Loucy (cell line): ENCODE data around the gene SNX22.

ENCODE experiments used
- EZH2phosphoT487 ChIP-seq: fragments of 200-600 bp; IDR thresholded peaks from 2 replicates; pipeline ENCODE4 v1.6.1; 2018; ENCODE audit warnings: antibody characterized with exemption, mild to moderate bottlenecking, moderate library complexity, borderline replicate concordance
- TF ChIP-seq, protein P1 (sequence below): fragments of 200-600 bp; sonication (generic); conservative IDR thresholded peaks from 2 replicates; pipeline ENCODE4 v1.5.1; 2014; ENCODE audit warnings: mild to moderate bottlenecking, antibody characterized with exemption, low read length

DNA sequence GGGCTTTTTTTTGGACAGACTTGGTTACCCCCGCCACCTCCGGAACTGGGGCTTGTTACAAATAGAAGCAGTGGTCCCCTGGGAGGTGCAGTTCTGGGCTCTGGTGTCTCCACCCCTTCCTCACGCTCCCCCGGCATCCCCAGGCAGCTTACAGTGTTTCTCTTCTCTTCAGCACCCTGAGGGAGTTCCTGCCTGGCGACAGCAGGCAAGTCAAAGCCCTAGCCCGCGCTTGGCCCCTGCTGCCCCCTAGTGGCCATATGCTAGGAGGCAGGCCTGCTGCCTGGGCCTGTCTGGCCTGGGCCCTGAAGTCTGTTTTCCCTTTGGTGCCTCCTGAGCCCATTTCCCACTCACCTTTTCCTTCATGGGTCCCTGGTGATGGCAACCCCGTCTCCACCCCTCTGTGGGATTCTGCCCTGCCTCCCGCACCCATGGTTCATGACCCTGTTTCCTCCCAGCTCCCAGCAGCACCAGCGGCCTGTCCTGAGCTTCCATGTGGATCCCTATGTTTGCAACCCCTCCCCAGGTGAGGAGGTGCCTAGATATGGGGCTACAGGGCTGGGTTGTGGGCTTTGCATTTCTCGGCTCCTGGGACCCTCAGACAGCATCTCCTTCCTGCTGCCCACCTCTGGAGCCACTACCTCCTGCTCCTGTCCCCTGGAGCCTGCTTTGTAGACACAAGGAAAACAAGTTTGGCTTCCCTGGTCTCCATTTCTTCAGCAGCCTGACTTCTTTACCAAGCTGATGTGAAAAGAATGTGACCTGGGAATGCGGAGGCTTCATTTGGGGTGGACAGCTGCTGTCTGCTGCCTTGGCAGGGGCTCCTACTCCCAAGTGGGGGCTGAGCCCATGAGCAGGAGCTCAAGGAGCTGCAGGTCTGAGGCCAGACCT is 2.2 kb downstream of the SNX22 start:
- TF ChIP-seq, protein P1, sequence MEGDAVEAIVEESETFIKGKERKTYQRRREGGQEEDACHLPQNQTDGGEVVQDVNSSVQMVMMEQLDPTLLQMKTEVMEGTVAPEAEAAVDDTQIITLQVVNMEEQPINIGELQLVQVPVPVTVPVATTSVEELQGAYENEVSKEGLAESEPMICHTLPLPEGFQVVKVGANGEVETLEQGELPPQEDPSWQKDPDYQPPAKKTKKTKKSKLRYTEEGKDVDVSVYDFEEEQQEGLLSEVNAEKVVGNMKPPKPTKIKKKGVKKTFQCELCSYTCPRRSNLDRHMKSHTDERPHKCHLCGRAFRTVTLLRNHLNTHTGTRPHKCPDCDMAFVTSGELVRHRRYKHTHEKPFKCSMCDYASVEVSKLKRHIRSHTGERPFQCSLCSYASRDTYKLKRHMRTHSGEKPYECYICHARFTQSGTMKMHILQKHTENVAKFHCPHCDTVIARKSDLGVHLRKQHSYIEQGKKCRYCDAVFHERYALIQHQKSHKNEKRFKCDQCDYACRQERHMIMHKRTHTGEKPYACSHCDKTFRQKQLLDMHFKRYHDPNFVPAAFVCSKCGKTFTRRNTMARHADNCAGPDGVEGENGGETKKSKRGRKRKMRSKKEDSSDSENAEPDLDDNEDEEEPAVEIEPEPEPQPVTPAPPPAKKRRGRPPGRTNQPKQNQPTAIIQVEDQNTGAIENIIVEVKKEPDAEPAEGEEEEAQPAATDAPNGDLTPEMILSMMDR: peak; percentile 97
- TF ChIP-seq EZH2phosphoT487: no peak
